GM23338 (cell line): ENCODE results near the gene LCLAT1. TPM values are rescaled to one million over a fixed set of nuclear protein-coding genes. Genes with fewer than 3 reads are reported as not detected.

Experiments used
- ATAC-seq: fragments of 200-7000 bp; cut with Tn5 transposase; 3 replicates; pipeline ENCODE4 v1.9.1; 2020
- DNase-seq: peaks from one replicate; pipeline ENCODE4 v3.0.0-alpha.2; 2015; ENCODE audit warnings: low spot score
- H2AFZ ChIP-seq: fragments of 200-600 bp; sonication (generic); 2 replicates; pipeline ENCODE4 v1.8.0; 2016; ENCODE audit warnings: antibody characterized with exemption, mild to moderate bottlenecking, moderate library complexity
- H3F3A ChIP-seq: fragments of 200-600 bp; sonication (generic); replicated peaks from 2 replicates; pipeline ENCODE4 v1.8.0; 2017; ENCODE audit warnings: antibody characterized with exemption, mixed run types, low read depth
- H3K27ac ChIP-seq: fragments of 200-600 bp; sonication (generic); 2 replicates; pipeline ENCODE4 v1.6.1; 2016; ENCODE audit warnings: low read depth
- H3K27me3 ChIP-seq: fragments of 200-600 bp; sonication (generic); 2 replicates; pipeline ENCODE4 v1.8.0; 2016; ENCODE audit warnings: mild to moderate bottlenecking, mixed run types, moderate library complexity; ENCODE audit not compliant: insufficient read depth
- H3K36me3 ChIP-seq: fragments of 200-600 bp; sonication (generic); 2 replicates; pipeline ENCODE4 v1.8.0; 2016; ENCODE audit warnings: mild to moderate bottlenecking; ENCODE audit not compliant: insufficient read depth
- H3K4me1 ChIP-seq: fragments of 200-600 bp; sonication (generic); 2 replicates; pipeline ENCODE4 v1.8.0; 2016; ENCODE audit warnings: mild to moderate bottlenecking, moderate library complexity; ENCODE audit not compliant: insufficient read depth
- H3K4me2 ChIP-seq: fragments of 200-600 bp; sonication (generic); 2 replicates; pipeline ENCODE4 v1.7.1; 2017; ENCODE audit warnings: mixed run types
- H3K4me3 ChIP-seq: fragments of 200-600 bp; sonication (generic); 2 replicates; pipeline ENCODE4 v1.6.1; 2016; ENCODE audit warnings: mixed run types
- H3K79me2 ChIP-seq: fragments of 200-600 bp; sonication (generic); replicated peaks from 2 replicates; pipeline ENCODE4 v1.8.0; 2017; ENCODE audit warnings: mild to moderate bottlenecking; ENCODE audit not compliant: insufficient read depth
- H3K9me2 ChIP-seq: fragments of 200-600 bp; sonication (generic); 2 replicates; pipeline ENCODE4 v1.8.0; 2017; ENCODE audit not compliant: insufficient read depth
- H4K20me1 ChIP-seq: fragments of 200-600 bp; sonication (generic); replicated peaks from 2 replicates; pipeline ENCODE4 v1.8.0; 2017; ENCODE audit warnings: mild to moderate bottlenecking; ENCODE audit not compliant: insufficient read depth
- H3K27ac Mint-ChIP-seq: 2 replicates; pipeline ENCODE4 v1.8.0; 2020; ENCODE audit warnings: inconsistent platforms, mild to moderate bottlenecking, moderate library complexity, mixed read lengths
- H3K27me3 Mint-ChIP-seq: 3 replicates; pipeline ENCODE4 v1.8.0; 2022; ENCODE audit warnings: low read depth, mild to moderate bottlenecking, moderate library complexity, mixed read lengths, inconsistent platforms; ENCODE audit not compliant: insufficient read depth, poor library complexity
- H3K36me3 Mint-ChIP-seq: 3 replicates; pipeline ENCODE4 v1.8.0; 2021; ENCODE audit warnings: low read depth, mild to moderate bottlenecking, inconsistent platforms, moderate library complexity, mixed read lengths
- H3K4me1 Mint-ChIP-seq: 3 replicates; pipeline ENCODE4 v1.8.0; 2020; ENCODE audit warnings: mild to moderate bottlenecking, inconsistent platforms, mixed read lengths
- H3K4me3 Mint-ChIP-seq: 3 replicates; pipeline ENCODE4 v1.8.0; 2021; ENCODE audit warnings: moderate library complexity, mild to moderate bottlenecking, inconsistent platforms, mixed read lengths
- H3K9me3 Mint-ChIP-seq: 3 replicates; pipeline ENCODE4 v1.8.0; 2020; ENCODE audit warnings: moderate library complexity, mild to moderate bottlenecking, inconsistent platforms, mixed read lengths
- CREB1 ChIP-seq: fragments of 250-450 bp; sonication (Bioruptor Pico); IDR thresholded peaks from 2 replicates; pipeline ENCODE4 v1.5.0; 2020; ENCODE audit warnings: low read depth, mild to moderate bottlenecking, moderate library complexity
- EZH2 ChIP-seq: fragments of 200-600 bp; sonication (generic); IDR thresholded peaks from one replicate; pipeline ENCODE4 v1.8.0; 2017; ENCODE audit warnings: antibody characterized with exemption, mild to moderate bottlenecking, low read depth; ENCODE audit not compliant: unreplicated experiment
- EZH2phosphoT487 ChIP-seq: fragments of 200-600 bp; sonication (generic); IDR thresholded peaks from one replicate; pipeline ENCODE4 v1.8.1; 2018; ENCODE audit warnings: antibody characterized with exemption; ENCODE audit not compliant: unreplicated experiment
- POLR2AphosphoS5 ChIP-seq: IDR thresholded peaks from 2 replicates; pipeline ENCODE4 v1.6.1; 2016; ENCODE audit warnings: antibody characterized with exemption, low read depth
- ZNF114 ChIP-seq: fragments of 250-450 bp; sonication (Bioruptor Pico); IDR thresholded peaks from 2 replicates; pipeline ENCODE4 v1.5.0; 2020; ENCODE audit warnings: mild to moderate bottlenecking, moderate library complexity
- ZNF331 ChIP-seq: fragments of 250-450 bp; sonication (Bioruptor Pico); IDR thresholded peaks from 2 replicates; pipeline ENCODE4 v1.5.0; 2020; ENCODE audit warnings: low read depth, mild to moderate bottlenecking, moderate library complexity
- polyA plus RNA-seq: library from polyadenylated mRNA; unstranded; fragments of >200 nt; fragmentation: Nextera tagmentation; extraction: Ambion mirVana; gene quantifications from 2 replicates; pipeline ENCODE4 v1.2.1, GENCODE V29; 2016
- total RNA-seq: library from RNA; depleted of rRNA; stranded (reverse); fragments of >200 nt; shearing (Covaris generic); gene quantifications from 2 replicates; pipeline ENCODE4 v1.2.3, GENCODE V29; 2014
- TF ChIP-seq, protein P1 (sequence below), 2 experiments: fragments of 200-600 bp in 1 of 2; sonication (generic) in 1 of 2; conservative IDR thresholded peaks; 2 replicates each; pipeline versions ENCODE4 v1.5.1 to v1.6.1; 2016 to 2017; ENCODE audit warnings: antibody characterized with exemption in 2 of 2, low read depth in 2 of 2, mild to moderate bottlenecking in 2 of 2, moderate library complexity in 1 of 2
- TF ChIP-seq, protein P2 (sequence below): IDR thresholded peaks from one replicate; pipeline ENCODE4 v1.6.1; 2018; ENCODE audit warnings: antibody characterized with exemption; ENCODE audit not compliant: unreplicated experiment

LCLAT1 gene
- total and polyA plus RNA-seq, 2 experiments from 2014 or later: 11.5 to 30.1 TPM

DNA sequence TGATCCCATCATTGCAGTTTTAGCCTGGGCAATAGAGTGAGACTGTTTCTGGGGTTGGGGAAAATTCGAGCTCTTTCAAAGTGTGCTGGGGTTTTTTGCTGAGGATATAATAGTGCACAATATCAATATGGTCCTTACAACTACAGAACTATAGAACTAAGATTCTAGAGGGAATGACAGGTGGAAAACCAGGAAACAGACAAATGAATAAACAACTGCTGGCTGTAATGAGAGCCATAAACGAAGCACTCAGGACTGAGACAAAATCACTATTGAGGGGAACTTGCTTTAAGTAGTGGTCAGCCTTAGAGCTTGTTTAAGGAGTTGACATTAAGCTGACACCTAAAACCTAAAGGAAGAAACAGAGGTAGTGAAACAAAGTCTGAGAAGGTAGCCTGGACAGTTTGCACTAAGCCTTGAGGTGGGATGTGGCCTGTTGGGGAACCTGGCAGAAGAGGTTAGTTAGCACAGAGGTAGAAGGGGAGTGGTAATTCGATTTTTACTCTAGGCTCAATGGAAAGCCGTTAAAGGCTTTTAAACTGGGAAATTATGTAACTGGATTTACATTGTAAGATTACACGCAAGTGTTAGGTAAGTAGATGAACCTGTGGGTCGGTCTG is 33.8 kb downstream of the LCLAT1 start (continued):
- TF ChIP-seq EZH2phosphoT487: no peak
- no peak for TF ChIP-seq ZNF114

DNA sequence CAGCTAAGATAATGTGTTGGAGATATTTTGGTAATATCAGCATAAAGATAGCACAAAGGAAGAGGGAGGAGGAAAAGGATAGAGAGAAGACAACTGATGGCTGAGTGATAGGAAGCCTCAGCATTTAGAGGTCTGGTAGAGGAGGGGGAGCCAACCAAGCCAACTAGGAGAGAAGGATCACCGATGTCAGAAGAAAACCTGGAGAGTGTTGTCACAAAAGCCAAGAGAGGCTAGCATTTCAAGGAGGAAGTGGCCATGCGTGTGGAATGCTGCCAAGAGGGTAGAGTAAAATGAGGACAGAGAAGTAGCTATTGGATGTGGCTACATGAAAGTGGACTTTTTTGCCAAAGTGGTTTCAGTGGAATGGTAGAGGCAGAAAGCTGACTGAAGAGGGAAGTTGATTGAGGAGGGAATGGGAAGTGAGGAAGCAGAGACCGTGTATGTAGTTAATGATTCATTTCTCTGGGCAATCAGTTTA is 34.3 kb downstream of the LCLAT1 start:
- H3K4me3 Mint-ChIP-seq: no peak overlapping the region
- peaks cover 12% of the 10 kb centered on the region for H3K4me1 Mint-ChIP-seq
- H3K27me3 Mint-ChIP-seq: no peaks in the 10 kb centered on the region
- no peak overlapping the region for H2AFZ ChIP-seq
- no peaks in the 10 kb centered on the region for H3K27me3 ChIP-seq
- no peak overlapping the region for H3K27ac ChIP-seq
- H3K4me2 ChIP-seq: no peak overlapping the region
- DNase-seq: no peak
- no peaks in the 10 kb centered on the region for H3K36me3 ChIP-seq
- H3F3A ChIP-seq: no peaks in the 10 kb centered on the region
- H3K9me3 Mint-ChIP-seq: 0 out of 3 replicates have a peak, but pooled peaks cover 2% of the 10 kb centered on the region
- no peak for TF ChIP-seq ZNF331 (CRISPR knock-in tag)
- TF ChIP-seq EZH2: no peak
- TF ChIP-seq, protein P1, sequence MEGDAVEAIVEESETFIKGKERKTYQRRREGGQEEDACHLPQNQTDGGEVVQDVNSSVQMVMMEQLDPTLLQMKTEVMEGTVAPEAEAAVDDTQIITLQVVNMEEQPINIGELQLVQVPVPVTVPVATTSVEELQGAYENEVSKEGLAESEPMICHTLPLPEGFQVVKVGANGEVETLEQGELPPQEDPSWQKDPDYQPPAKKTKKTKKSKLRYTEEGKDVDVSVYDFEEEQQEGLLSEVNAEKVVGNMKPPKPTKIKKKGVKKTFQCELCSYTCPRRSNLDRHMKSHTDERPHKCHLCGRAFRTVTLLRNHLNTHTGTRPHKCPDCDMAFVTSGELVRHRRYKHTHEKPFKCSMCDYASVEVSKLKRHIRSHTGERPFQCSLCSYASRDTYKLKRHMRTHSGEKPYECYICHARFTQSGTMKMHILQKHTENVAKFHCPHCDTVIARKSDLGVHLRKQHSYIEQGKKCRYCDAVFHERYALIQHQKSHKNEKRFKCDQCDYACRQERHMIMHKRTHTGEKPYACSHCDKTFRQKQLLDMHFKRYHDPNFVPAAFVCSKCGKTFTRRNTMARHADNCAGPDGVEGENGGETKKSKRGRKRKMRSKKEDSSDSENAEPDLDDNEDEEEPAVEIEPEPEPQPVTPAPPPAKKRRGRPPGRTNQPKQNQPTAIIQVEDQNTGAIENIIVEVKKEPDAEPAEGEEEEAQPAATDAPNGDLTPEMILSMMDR (conservative IDR thresholded peaks at IDR 0.05; ENCODE audit: low read depth in 2 of 2): no peak
- no peak for TF ChIP-seq EZH2phosphoT487
- TF ChIP-seq POLR2AphosphoS5: no peak
- no peak for TF ChIP-seq ZNF114
- no peak for TF ChIP-seq CREB1
- TF ChIP-seq, protein P2, sequence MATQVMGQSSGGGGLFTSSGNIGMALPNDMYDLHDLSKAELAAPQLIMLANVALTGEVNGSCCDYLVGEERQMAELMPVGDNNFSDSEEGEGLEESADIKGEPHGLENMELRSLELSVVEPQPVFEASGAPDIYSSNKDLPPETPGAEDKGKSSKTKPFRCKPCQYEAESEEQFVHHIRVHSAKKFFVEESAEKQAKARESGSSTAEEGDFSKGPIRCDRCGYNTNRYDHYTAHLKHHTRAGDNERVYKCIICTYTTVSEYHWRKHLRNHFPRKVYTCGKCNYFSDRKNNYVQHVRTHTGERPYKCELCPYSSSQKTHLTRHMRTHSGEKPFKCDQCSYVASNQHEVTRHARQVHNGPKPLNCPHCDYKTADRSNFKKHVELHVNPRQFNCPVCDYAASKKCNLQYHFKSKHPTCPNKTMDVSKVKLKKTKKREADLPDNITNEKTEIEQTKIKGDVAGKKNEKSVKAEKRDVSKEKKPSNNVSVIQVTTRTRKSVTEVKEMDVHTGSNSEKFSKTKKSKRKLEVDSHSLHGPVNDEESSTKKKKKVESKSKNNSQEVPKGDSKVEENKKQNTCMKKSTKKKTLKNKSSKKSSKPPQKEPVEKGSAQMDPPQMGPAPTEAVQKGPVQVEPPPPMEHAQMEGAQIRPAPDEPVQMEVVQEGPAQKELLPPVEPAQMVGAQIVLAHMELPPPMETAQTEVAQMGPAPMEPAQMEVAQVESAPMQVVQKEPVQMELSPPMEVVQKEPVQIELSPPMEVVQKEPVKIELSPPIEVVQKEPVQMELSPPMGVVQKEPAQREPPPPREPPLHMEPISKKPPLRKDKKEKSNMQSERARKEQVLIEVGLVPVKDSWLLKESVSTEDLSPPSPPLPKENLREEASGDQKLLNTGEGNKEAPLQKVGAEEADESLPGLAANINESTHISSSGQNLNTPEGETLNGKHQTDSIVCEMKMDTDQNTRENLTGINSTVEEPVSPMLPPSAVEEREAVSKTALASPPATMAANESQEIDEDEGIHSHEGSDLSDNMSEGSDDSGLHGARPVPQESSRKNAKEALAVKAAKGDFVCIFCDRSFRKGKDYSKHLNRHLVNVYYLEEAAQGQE: no peak
- H3K4me3 ChIP-seq: no peak overlapping the region
- H3K9me2 ChIP-seq: no peaks in the 10 kb centered on the region
- H4K20me1 ChIP-seq: no peaks in the 10 kb centered on the region; the same call in none of the 2 replicates
- H3K27ac Mint-ChIP-seq: peak overlapping the region; percentile 20; the same call in 1 of the 2 replicates
- peaks cover 3% of the 10 kb centered on the region; the same call in 2 of the 3 replicates for H3K36me3 Mint-ChIP-seq
- H3K4me1 ChIP-seq: peaks cover 8% of the 10 kb centered on the region; the same call in 1 of the 2 replicates
- peaks cover 89% of the 10 kb centered on the region for H3K79me2 ChIP-seq
- ATAC-seq: peak; percentile 35
